Esophagus squamous epithelium (tissue), 4 donors: Measurements from ENCODE around the gene TFCP2L1.

Experiments used
- POLR2A ChIP-seq, 4 donors: fragments of 450-650 bp; IDR thresholded peaks; one replicate each; pipeline ENCODE4 v1.6.1; 2017; ENCODE audit warnings: antibody characterized with exemption in 4 of 4, mild to moderate bottlenecking in 4 of 4, moderate library complexity in 3 of 4
- TF ChIP-seq, protein P1 (sequence below), 6 experiments: fragments of 450-650 bp in 4 of 6; fragments of 200-600 bp in 2 of 6; sonication (generic) in 2 of 6; IDR thresholded peaks; one replicate each; pipeline ENCODE4 v1.5.1; 2016 to 2019; ENCODE audit warnings: antibody characterized with exemption in 6 of 6, mild to moderate bottlenecking in 4 of 6, moderate library complexity in 4 of 6

DNA sequence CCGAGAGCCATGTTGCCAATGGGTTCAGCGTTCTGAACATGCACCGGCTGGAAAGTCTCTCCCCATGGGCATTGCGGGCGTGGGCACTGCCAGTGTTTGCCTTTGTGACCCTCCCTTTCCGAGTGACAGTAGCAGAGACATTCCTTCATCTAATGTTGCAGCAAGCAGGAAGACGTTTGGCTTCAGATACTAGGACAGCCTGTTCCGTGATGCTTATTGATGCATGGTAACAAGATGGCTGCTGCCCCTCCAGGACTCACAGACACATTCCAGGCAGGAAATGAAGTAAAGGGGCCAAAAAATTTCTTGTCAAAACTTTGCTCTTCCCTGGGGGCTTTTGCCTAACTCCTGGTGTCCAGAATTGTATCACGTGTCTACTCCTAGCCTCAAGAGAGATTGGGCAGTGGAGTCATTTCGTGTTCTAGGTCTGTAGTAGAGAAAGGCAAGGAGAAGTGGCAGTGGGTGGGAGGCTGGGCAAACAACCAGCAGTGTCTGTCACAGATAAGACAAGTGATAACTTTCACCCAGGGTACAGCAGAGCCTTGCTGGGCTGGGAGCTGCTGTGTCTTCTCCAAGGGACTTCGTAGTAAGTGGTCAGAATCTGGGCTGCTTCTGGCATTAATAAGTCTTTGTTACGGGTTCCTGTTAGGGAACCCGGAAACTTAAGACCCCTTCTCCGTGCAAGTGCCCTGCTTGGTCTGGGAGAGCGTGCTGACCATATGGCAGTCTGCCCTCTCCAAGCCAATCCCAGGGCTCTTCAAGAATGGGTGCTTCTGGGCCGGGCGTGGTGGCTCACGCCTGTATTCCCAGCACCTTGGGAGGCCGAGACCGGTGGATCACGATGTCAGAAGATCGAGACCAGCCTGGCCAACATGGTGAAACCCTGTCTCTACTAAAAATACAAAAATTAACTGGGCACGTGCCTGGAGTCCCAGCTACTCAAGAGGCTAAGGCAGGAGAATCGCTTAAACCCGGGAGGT is 93.5 kb downstream of the TFCP2L1 start:
- TF ChIP-seq, protein P1, sequence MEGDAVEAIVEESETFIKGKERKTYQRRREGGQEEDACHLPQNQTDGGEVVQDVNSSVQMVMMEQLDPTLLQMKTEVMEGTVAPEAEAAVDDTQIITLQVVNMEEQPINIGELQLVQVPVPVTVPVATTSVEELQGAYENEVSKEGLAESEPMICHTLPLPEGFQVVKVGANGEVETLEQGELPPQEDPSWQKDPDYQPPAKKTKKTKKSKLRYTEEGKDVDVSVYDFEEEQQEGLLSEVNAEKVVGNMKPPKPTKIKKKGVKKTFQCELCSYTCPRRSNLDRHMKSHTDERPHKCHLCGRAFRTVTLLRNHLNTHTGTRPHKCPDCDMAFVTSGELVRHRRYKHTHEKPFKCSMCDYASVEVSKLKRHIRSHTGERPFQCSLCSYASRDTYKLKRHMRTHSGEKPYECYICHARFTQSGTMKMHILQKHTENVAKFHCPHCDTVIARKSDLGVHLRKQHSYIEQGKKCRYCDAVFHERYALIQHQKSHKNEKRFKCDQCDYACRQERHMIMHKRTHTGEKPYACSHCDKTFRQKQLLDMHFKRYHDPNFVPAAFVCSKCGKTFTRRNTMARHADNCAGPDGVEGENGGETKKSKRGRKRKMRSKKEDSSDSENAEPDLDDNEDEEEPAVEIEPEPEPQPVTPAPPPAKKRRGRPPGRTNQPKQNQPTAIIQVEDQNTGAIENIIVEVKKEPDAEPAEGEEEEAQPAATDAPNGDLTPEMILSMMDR (IDR thresholded peaks at IDR 0.05), result no peak
- TF ChIP-seq POLR2A (IDR thresholded peaks at IDR 0.05), result no peak
